Prostate gland (tissue), 2 donors: ENCODE measurements around the gene CD300A. TPM values are rescaled to one million over a fixed set of nuclear protein-coding genes. Genes with fewer than 3 reads are reported as not detected.

Source experiments
- DNase-seq: peaks from one replicate; pipeline ENCODE4 v3.0.0-alpha.2; 2019; ENCODE audit warnings: low spot score
- H3K27ac ChIP-seq, 2 donors: fragments of 200-600 bp; sonication (generic); 2 replicates each; pipeline ENCODE4 v1.5.1; 2017 to 2019
- H3K27me3 ChIP-seq: fragments of 200-600 bp; sonication (generic); replicated peaks from 2 replicates; pipeline ENCODE4 v1.5.1; 2019; ENCODE audit not compliant: insufficient read depth
- H3K36me3 ChIP-seq, 2 donors: fragments of 200-600 bp; sonication (generic); 1 replicate in 1 of 2; 2 replicates in 1 of 2; pipeline versions ENCODE4 v1.5.1 to v1.8.1; 2017 to 2019
- H3K4me1 ChIP-seq: fragments of 200-600 bp; sonication (generic); replicated peaks from 2 replicates; pipeline ENCODE4 v1.5.1; 2019
- H3K4me3 ChIP-seq, 2 donors: fragments of 200-600 bp; sonication (generic); 2 replicates each; pipeline ENCODE4 v1.5.1; 2017 to 2019
- H3K9me3 ChIP-seq: fragments of 200-600 bp; sonication (generic); 2 replicates; pipeline ENCODE4 v1.5.1; 2017
- POLR2A ChIP-seq: fragments of 450-650 bp; IDR thresholded peaks from one replicate; pipeline ENCODE4 v1.6.1; 2016; ENCODE audit warnings: antibody characterized with exemption, mild to moderate bottlenecking
- POLR2AphosphoS5 ChIP-seq: sonication (generic); formaldehyde crosslinking; IDR thresholded peaks from one replicate; pipeline ENCODE4 v1.6.1; 2017; ENCODE audit warnings: antibody characterized with exemption
- WGBS: methylation state at CpG from one replicate; pipeline ENCODE4 v1.1.5; 2018; 5-methylcytosine and 5-hydroxymethylcytosine counted together
- intact Hi-C: fragments of 100-400 bp; cut with DNase I; formaldehyde crosslinking; loops from one replicate; pipeline ENCODE4 v1.14.2; 2022
- total RNA-seq, 2 donors: library from RNA; depleted of rRNA; stranded (reverse); fragments of >200 nt; gene quantifications; one replicate each; pipeline ENCODE4 v1.1.0, GENCODE V29; 2016
- TF ChIP-seq, protein P1 (sequence below), 4 experiments: fragments of 200-600 bp in 2 of 4; fragments of 450-650 bp in 2 of 4; sonication (generic) in 2 of 4; IDR thresholded peaks; 1 replicate in 3 of 4; 2 replicates in 1 of 4; pipeline ENCODE4 v1.5.1; 2016 to 2019; ENCODE audit warnings: antibody characterized with exemption in 4 of 4, mild to moderate bottlenecking in 2 of 4, moderate library complexity in 2 of 4

CD300A gene
- total RNA-seq, 2 donors from 2014 or later, result 2.1 to 4.1 TPM

DNA sequence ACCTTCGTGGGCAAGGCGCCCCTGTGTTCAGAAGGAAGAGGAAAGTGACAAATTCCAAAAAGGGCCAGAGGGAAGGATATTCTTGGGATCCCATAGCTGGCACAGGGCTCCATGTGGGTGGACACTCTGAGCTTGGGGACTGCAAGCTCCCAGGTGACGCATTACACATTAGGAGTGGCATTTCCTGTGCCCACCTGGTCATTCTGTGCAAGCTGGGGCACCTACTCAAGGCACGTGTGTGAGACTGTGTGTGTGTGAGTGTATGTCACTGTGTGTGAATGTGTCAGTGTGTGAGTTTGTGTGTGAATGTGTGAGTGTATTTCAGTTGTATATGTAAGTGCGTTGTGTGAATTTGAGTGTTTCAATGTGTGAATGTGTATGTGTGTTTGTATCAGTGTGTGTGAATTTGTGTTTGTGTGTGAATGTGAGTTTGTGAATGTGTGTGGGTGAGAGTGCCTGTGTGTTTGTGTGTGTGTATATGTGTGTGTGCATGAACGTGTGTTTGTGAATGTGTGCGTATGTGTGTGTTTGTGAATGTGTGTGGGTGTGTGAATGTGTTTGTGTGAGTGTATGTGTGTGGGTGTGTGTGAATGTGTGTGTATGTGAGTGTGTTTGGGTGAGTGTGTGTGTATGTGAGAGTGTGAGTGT is 1.6 kb upstream of the CD300A start:
- H3K4me1 ChIP-seq, result no peaks in the 10 kb centered on the region
- no peak overlapping the region for H3K4me3 ChIP-seq
- H3K36me3 ChIP-seq, result no peaks in the 10 kb centered on the region
- 79% methylated on average over 7 of the region's 7 CpGs for WGBS
- no peak for DNase-seq
- H3K27me3 ChIP-seq, result no peaks in the 10 kb centered on the region
- intact Hi-C loops, result no loop called here
- no peaks in the 10 kb centered on the region for H3K9me3 ChIP-seq
- H3K27ac ChIP-seq, result no peak overlapping the region
- TF ChIP-seq POLR2A, result no peak
- TF ChIP-seq, protein P1, sequence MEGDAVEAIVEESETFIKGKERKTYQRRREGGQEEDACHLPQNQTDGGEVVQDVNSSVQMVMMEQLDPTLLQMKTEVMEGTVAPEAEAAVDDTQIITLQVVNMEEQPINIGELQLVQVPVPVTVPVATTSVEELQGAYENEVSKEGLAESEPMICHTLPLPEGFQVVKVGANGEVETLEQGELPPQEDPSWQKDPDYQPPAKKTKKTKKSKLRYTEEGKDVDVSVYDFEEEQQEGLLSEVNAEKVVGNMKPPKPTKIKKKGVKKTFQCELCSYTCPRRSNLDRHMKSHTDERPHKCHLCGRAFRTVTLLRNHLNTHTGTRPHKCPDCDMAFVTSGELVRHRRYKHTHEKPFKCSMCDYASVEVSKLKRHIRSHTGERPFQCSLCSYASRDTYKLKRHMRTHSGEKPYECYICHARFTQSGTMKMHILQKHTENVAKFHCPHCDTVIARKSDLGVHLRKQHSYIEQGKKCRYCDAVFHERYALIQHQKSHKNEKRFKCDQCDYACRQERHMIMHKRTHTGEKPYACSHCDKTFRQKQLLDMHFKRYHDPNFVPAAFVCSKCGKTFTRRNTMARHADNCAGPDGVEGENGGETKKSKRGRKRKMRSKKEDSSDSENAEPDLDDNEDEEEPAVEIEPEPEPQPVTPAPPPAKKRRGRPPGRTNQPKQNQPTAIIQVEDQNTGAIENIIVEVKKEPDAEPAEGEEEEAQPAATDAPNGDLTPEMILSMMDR (IDR thresholded peaks at IDR 0.05), result no peak
- TF ChIP-seq POLR2AphosphoS5, result no peak

- WGBS, result 92% methylated on average over 8 of the region's 8 CpGs
- Histone ChIP-seq H3K27ac (no peak overlapping the region), H3K36me3 (no peaks in the 10 kb centered on the region), H3K4me3 (no peak overlapping the region), H3K4me1 (no peaks in the 10 kb centered on the region), H3K9me3 (no peaks in the 10 kb centered on the region), H3K27me3 (no peaks in the 10 kb centered on the region)
- intact Hi-C loops, result no loop called here
- no peak for TF ChIP-seq POLR2AphosphoS5
- TF ChIP-seq, protein P1 (IDR thresholded peaks at IDR 0.05), result no peak
- TF ChIP-seq POLR2A, result no peak
- DNase-seq, result no peak
These were observed 890 bp upstream of the CD300A start for GRCh38 chr17:74465378-74466110.

DNA sequence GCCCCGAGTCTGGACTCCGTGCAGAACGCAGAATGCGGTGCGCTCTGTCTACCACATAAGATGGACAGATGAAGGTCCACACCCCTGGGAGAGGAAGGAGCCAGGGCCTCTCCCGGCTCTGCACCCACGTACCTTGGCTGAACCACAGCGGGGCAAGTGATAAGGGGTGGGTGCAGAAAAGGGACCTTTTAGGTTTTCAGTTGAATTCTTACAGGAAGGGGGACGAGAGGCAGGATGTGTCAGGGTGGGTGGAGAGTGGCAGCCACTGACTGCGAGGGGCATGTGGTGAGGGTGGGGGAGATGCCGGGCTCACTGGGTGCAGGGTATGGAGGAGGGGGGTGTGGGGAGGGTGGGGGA is 372 bp downstream of the CD300A start:
- intact Hi-C loops, result no loop called here
- Histone ChIP-seq H3K9me3 (no peaks in the 10 kb centered on the region), H3K4me1 (no peaks in the 10 kb centered on the region), H3K36me3 (no peaks in the 10 kb centered on the region), H3K4me3 (no peak overlapping the region), H3K27me3 (no peaks in the 10 kb centered on the region), H3K27ac (no peak overlapping the region)
- 66% methylated on average over 11 of the region's 11 CpGs for WGBS
- no peak for DNase-seq
- TF ChIP-seq POLR2A (no peak), POLR2AphosphoS5 (no peak)
- TF ChIP-seq, protein P1 (IDR thresholded peaks at IDR 0.05), result no peak

- Histone ChIP-seq H3K27ac (no peak overlapping the region), H3K36me3 (no peaks in the 10 kb centered on the region), H3K9me3 (no peaks in the 10 kb centered on the region), H3K4me3 (no peak overlapping the region), H3K27me3 (no peaks in the 10 kb centered on the region), H3K4me1 (no peaks in the 10 kb centered on the region)
- intact Hi-C loops, result no loop called here
- WGBS, result 78% methylated on average over 21 of the region's 21 CpGs
- TF ChIP-seq, protein P1 (IDR thresholded peaks at IDR 0.05), result no peak
- TF ChIP-seq POLR2AphosphoS5 (no peak), POLR2A (no peak)
- no peak for DNase-seq
These were observed 952 bp downstream of the CD300A start for GRCh38 chr17:74467221-74467951.
